GM18951 (cell line): Measurements from ENCODE around the gene TSNAX.
A peak's percentile ranks its signal among the peaks of the same experiment; 100 is the strongest.
"Not testable (repeated sequence)": the region's sequence is repeated elsewhere in the genome, so short reads cannot be mapped to it uniquely, and the experiment has no call there.

ENCODE experiments used
- POLR2A ChIP-seq: IDR thresholded peaks from 4 replicates; pipeline ENCODE4 v1.6.1; 2011; ENCODE audit warnings: mild to moderate bottlenecking; ENCODE audit not compliant: insufficient read length, insufficient read depth; ENCODE audit errors: extremely low read depth
- in situ Hi-C: fragments of 300-500 bp; cut with MboI; formaldehyde crosslinking; loops from one replicate; pipeline ENCODE4 v1.12.0; 2022; ENCODE audit warnings: low sequenced_read_pairs, mixed read lengths, inconsistent platforms; ENCODE audit not compliant: unreplicated experiment

Gene TSNAX

GRCh38 chr1:231528172-231529029 lies at the start of gene TSNAX:
Gene TSNAX, plus strand, starts transcription at chr1:231528669. Its CDS starts 142 bp downstream, at chr1:231528811.
- in situ Hi-C loops, result no loop called here
- peak; percentile 93 for TF ChIP-seq POLR2A

GRCh38 chr1:231478811-231479210 lies 49.7 kb upstream of the TSNAX start:
- in situ Hi-C loops, result no loop called here

GRCh38 chr1:231480008-231480407 lies 48.5 kb upstream of the TSNAX start:
- in situ Hi-C loops, result no loop called here
- TF ChIP-seq POLR2A, result no peak

More at GRCh38 chr1:231478811-231479210, 49.7 kb upstream of the TSNAX start:
- no peak for TF ChIP-seq POLR2A

GRCh38 chr1:231481289-231481688 lies 47.2 kb upstream of the TSNAX start:
- no peak for TF ChIP-seq POLR2A
- in situ Hi-C loops, result no loop called here

GRCh38 chr1:231485029-231485784 lies 43.3 kb upstream of the TSNAX start:
- in situ Hi-C loops, result no loop called here
- no peak for TF ChIP-seq POLR2A

GRCh38 chr1:231487019-231487418 lies 41.5 kb upstream of the TSNAX start:
- no peak for TF ChIP-seq POLR2A
- in situ Hi-C loops, result no loop called here

GRCh38 chr1:231487910-231488309 lies 40.6 kb upstream of the TSNAX start:
- in situ Hi-C loops, result no loop called here
- no peak for TF ChIP-seq POLR2A

GRCh38 chr1:231493421-231494185 lies 34.9 kb upstream of the TSNAX start:
- in situ Hi-C loops, result no loop called here
- no peak for TF ChIP-seq POLR2A

- in situ Hi-C loops, result no loop called here
- TF ChIP-seq POLR2A, result no peak
Measured at GRCh38 chr1:231494439-231495110, 33.9 kb upstream of the TSNAX start.

GRCh38 chr1:231497629-231498152 lies 30.8 kb upstream of the TSNAX start:
- in situ Hi-C loops, result no loop called here

GRCh38 chr1:231499148-231499763 lies 29.2 kb upstream of the TSNAX start:
- TF ChIP-seq POLR2A, result no peak
- in situ Hi-C loops, result no loop called here

More at GRCh38 chr1:231497629-231498152, 30.8 kb upstream of the TSNAX start:
- no peak for TF ChIP-seq POLR2A

GRCh38 chr1:231500666-231501065 lies 27.8 kb upstream of the TSNAX start:
- in situ Hi-C loops, result no loop called here
- no peak for TF ChIP-seq POLR2A

- in situ Hi-C loops, result not testable (repeated sequence)
Measured at GRCh38 chr1:231503168-231503567, 25.3 kb upstream of the TSNAX start.
